Measurements from ENCODE around the gene KBTBD7. TPM values are rescaled to one million over a fixed set of nuclear protein-coding genes. Genes with fewer than 3 reads are reported as not detected.

The KBTBD7 gene
- total RNA-seq, 4 donors from 2014 or later = 4.0 to 10.3 (median 7.7) TPM

- Histone ChIP-seq H3K4me3 (no peak overlapping the region), H3K9me3 (no peaks in the 10 kb centered on the region), H3K27ac (replicated peaks in 1 of 4) (no peak overlapping the region), H3K27me3 (no peaks in the 10 kb centered on the region), H3K36me3 (no peaks in the 10 kb centered on the region), H3K4me1 (no peaks in the 10 kb centered on the region)
- TF ChIP-seq POLR2AphosphoS5 (IDR thresholded peaks at IDR 0.05) = no peak
- TF ChIP-seq EP300 (IDR thresholded peaks at IDR 0.05) = no peak
- TF ChIP-seq POLR2A (IDR thresholded peaks at IDR 0.05; ENCODE audit: low read depth) = no peak
- TF ChIP-seq, protein P1, sequence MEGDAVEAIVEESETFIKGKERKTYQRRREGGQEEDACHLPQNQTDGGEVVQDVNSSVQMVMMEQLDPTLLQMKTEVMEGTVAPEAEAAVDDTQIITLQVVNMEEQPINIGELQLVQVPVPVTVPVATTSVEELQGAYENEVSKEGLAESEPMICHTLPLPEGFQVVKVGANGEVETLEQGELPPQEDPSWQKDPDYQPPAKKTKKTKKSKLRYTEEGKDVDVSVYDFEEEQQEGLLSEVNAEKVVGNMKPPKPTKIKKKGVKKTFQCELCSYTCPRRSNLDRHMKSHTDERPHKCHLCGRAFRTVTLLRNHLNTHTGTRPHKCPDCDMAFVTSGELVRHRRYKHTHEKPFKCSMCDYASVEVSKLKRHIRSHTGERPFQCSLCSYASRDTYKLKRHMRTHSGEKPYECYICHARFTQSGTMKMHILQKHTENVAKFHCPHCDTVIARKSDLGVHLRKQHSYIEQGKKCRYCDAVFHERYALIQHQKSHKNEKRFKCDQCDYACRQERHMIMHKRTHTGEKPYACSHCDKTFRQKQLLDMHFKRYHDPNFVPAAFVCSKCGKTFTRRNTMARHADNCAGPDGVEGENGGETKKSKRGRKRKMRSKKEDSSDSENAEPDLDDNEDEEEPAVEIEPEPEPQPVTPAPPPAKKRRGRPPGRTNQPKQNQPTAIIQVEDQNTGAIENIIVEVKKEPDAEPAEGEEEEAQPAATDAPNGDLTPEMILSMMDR (IDR thresholded peaks at IDR 0.05) = no peak
- intact Hi-C loops (cut with DNase I) = no loop called here
- no peak for DNase-seq (ENCODE audit: extremely low spot score)
These were observed 35.2 kb downstream of the KBTBD7 start for GRCh38 chr13:41159174-41159573.

GRCh38 chr13:41157048-41157717 is 37.2 kb downstream of the KBTBD7 start:
- 94% methylated on average over 4 of the region's 4 CpGs for WGBS
- Histone ChIP-seq H3K36me3 (no peaks in the 10 kb centered on the region), H3K9me3 (peaks cover 0 to 4% (median 1%) of the 10 kb centered on the region in 4 donors), H3K27ac (replicated peaks in 1 of 4) (no peak overlapping the region), H3K4me1 (no peaks in the 10 kb centered on the region), H3K4me3 (no peak overlapping the region), H3K27me3 (no peaks in the 10 kb centered on the region)
- no peak for DNase-seq (ENCODE audit: extremely low spot score)
- intact Hi-C loops (cut with DNase I) = no loop called here
- TF ChIP-seq, protein P1 (IDR thresholded peaks at IDR 0.05) = no peak
- TF ChIP-seq POLR2A (IDR thresholded peaks at IDR 0.05; ENCODE audit: low read depth) = no peak
- TF ChIP-seq EP300 (IDR thresholded peaks at IDR 0.05) = no peak
- no peak for TF ChIP-seq POLR2AphosphoS5 (IDR thresholded peaks at IDR 0.05)

- Histone ChIP-seq H3K4me3 (no peak overlapping the region), H3K36me3 (no peaks in the 10 kb centered on the region), H3K4me1 (no peaks in the 10 kb centered on the region), H3K9me3 (peaks cover 0 to 9% (median 4%) of the 10 kb centered on the region in 4 donors), H3K27me3 (no peaks in the 10 kb centered on the region), H3K27ac (replicated peaks in 1 of 4) (no peak overlapping the region)
- intact Hi-C loops (cut with DNase I) = no loop called here
- no peak for DNase-seq (ENCODE audit: extremely low spot score)
- TF ChIP-seq POLR2A (IDR thresholded peaks at IDR 0.05; ENCODE audit: low read depth) = no peak
- TF ChIP-seq, protein P1 (IDR thresholded peaks at IDR 0.05) = no peak
- no peak for TF ChIP-seq POLR2AphosphoS5 (IDR thresholded peaks at IDR 0.05)
- TF ChIP-seq EP300 (IDR thresholded peaks at IDR 0.05) = no peak
- 73% methylated on average over 2 of the region's 2 CpGs for WGBS
These were observed 37.7 kb downstream of the KBTBD7 start for GRCh38 chr13:41156620-41157019.

DNA sequence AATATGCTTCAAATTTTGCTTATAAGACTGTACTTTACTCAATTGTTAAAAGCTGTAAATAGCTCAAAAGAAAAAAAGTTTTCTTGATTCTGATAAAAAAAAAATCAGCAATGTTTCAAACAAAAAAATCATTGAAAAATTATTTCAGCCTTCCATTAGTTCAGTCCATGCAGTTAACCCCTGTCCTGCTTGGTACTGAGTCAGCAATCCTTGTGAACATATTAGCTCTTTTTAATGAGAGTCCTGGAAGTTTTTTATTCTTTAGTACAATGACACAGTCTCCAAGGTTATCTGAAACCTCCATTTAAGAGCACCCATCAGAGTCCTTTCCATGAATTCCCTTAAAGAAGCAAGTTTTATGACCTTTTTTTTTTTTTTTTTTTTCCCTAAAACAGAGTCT is 40.3 kb downstream of the KBTBD7 start:
- intact Hi-C loops (cut with DNase I) = no loop called here
- no peaks in the 10 kb centered on the region for H3K36me3 ChIP-seq
- no peaks in the 10 kb centered on the region for H3K4me1 ChIP-seq
- TF ChIP-seq EP300 (IDR thresholded peaks at IDR 0.05) (no peak), POLR2AphosphoS5 (IDR thresholded peaks at IDR 0.05) (no peak), POLR2A (IDR thresholded peaks at IDR 0.05; ENCODE audit: low read depth) (no peak)
- TF ChIP-seq, protein P1 (IDR thresholded peaks at IDR 0.05) = no peak
- no peak for DNase-seq (ENCODE audit: extremely low spot score)
- no peak overlapping the region for H3K27ac ChIP-seq (replicated peaks in 1 of 4)
- no peak overlapping the region for H3K4me3 ChIP-seq
- H3K9me3 ChIP-seq = peaks cover 0 to 20% (median 11%) of the 10 kb centered on the region in 4 donors
- no peaks in the 10 kb centered on the region for H3K27me3 ChIP-seq

- 96% methylated on average over 3 of the region's 3 CpGs for WGBS
- TF ChIP-seq EP300 (IDR thresholded peaks at IDR 0.05) (no peak), POLR2A (IDR thresholded peaks at IDR 0.05; ENCODE audit: low read depth) (no peak), POLR2AphosphoS5 (IDR thresholded peaks at IDR 0.05) (no peak)
- TF ChIP-seq, protein P1 (IDR thresholded peaks at IDR 0.05) = no peak
- Histone ChIP-seq H3K4me1 (no peaks in the 10 kb centered on the region), H3K9me3 (peaks cover 0 to 35% (median 20%) of the 10 kb centered on the region in 4 donors), H3K4me3 (no peak overlapping the region), H3K36me3 (no peaks in the 10 kb centered on the region), H3K27ac (replicated peaks in 1 of 4) (no peak overlapping the region), H3K27me3 (no peaks in the 10 kb centered on the region)
- intact Hi-C loops (cut with DNase I) = no loop called here
- no peak for DNase-seq (ENCODE audit: extremely low spot score)
These were observed 42.4 kb downstream of the KBTBD7 start for GRCh38 chr13:41152005-41152404.

Data from esophagus muscularis mucosa (tissue), 4 donors.